NCI-H82 (cell line): ENCODE data around the gene CR1L.
A peak's percentile ranks its signal among the peaks of the same experiment; 100 is the strongest.
"Not testable (repeated sequence)": the region's sequence is repeated elsewhere in the genome, so short reads cannot be mapped to it uniquely, and the experiment has no call there.

Experiments
- DNase-seq: peaks from one replicate; lab custom pipeline; 2025; lab: John Stamatoyannopoulos, UW

The CR1L gene

DNA sequence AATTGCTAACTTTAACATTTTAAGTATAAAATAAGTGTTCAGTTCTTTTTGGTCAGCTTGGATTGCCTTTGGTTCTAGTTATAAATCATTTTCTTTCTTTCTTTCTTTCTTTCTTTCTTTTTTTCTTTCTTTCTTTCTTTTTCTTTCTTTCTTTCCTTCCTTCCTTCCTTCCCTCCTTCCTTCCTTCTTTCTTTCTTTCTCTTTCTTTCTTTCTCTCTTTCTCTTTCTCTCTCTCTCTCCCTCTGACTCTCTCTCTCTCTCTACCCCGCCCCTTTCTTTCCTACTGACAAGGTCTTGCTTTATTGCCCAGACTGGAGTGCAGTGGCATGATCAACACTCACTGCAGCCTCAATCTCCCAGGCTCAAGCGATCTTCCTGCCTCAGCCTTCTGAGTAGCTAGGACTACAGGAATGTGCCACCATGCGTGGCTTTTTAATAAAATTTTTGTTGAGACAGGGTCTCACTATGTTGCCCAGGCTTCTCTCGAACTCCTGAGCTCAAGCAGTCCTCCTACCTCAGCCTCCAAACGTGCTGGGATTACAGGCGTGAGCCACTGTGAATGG, 38.0 kb downstream of the CR1L start:
- DNase-seq, result not testable (repeated sequence)

- peak; percentile 67 for DNase-seq
These were observed 45.6 kb downstream of the CR1L start for GRCh38 chr1:207690551-207690950.

DNA sequence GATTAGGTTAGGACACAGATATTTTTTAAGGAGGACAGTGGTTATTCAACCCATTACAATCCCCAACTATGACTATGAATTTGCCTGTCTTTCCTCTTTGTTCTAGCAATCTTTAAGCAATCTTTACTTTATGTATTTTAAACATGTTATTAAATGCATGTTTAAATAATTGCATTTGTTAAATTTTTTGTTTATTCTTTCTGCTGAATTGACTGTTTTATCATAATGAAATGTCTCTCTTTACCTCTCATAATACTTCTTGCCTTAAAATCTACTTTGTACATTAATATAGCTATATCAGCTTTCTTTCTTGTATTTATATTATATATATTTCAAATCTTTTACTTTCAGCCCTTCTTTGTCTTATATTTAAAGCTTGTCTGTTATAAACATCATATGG, 46.1 kb downstream of the CR1L start:
- DNase-seq, result no peak

- DNase-seq, result no peak
These were observed 46.9 kb downstream of the CR1L start for GRCh38 chr1:207691841-207692240.

DNA sequence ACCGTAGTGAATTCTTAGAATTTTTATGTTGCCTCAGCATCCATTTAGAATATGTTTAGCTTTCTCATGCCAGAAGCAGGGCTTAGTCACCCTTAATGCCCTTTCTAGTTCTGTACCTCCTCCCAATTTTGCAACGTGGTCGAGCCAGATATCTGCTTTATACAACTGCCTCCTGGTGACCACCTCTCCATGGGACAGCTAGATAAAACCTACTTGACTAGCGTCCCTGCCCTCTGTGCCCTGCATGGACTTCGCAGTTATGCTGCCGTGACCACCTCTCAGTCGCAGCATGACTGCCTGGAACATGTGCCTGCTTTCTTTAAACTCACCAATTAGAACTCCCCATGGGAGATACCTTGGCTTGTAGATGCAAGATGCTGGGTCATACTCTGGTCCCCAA, 47.4 kb downstream of the CR1L start:
- not testable (repeated sequence) for DNase-seq

DNA sequence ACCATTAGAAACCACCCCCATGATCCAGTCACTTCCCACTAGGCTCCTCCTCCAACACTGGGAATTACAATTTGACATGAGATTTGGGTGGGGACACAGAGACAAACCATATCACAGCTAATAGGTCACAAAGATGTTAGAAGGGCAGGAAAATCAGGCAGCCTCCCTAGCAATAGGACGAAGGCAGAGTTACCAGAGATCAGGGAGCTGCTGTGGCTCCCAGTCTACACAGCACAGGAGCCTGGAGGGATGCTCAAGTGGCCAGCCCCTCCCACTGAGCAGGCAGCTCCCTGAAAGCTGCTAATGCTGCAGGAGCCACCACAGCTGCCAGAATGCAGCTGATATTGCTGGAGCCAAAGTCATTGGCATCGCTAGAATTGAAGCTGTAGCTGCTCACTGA, 51.0 kb downstream of the CR1L start:
- peak; percentile 29 for DNase-seq

GRCh38 chr1:207698822-207699483, 54.0 kb downstream of the CR1L start:
- DNase-seq, result peak; percentile 86

GRCh38 chr1:207702317-207702716, 57.4 kb downstream of the CR1L start:
- peak; percentile 38 for DNase-seq

DNA sequence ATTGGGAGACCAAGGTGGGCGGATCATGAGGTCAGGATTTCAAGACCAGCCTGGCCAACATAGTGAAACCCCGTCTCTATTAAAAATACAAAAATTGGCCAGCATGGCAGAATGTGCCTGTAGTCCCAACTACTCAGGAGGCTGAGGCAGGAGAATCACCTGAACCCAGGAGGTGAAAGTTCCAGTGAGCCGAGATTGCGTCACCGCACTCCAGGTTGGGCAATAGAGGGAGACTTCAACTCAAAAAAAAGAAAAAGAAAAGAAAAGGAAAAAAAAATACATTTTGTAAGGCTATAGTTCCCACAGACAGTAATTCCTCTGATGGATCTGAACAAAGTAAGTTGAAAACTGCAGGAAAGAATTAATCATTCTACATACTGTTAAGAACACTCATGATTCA, 58.8 kb downstream of the CR1L start:
- no peak for DNase-seq

DNA sequence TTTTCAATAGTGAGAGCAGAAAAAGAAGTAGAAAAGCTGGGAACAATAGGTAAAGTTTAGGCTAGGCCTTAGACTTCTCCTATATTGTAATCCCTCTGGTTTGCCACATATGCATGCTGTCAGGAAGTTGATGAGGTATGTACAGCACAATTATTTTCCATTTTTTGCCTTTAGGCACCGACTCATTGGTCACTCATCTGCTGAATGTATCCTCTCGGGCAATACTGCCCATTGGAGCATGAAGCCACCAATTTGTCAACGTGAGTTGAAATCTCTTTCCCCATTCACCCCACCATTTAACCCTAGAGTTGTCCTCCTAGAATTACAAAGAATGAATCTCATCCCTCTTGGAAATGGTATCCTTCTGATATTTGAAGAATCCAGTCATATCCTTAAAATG, 63.1 kb downstream of the CR1L start:
- not testable (repeated sequence) for DNase-seq

DNA sequence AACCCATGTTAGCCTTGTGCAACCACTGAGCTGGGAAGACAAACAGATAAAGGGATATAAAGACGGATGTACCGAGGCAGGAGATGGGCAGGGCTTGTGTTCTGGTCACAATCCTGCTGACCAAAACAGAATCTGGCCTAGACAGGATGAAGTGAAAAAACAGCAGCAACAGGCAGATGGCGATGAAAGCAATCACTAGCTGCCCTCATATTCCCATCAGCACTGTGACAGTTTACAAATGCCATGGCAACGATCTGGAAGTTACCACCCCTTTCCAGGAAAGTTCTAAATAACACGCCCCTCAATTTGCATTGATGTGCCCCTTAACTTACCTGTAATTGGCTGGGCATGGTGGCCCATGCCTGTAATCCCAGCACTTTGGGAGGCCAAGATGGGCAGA, 66.4 kb downstream of the CR1L start:
- peak; percentile 48 for DNase-seq

DNA sequence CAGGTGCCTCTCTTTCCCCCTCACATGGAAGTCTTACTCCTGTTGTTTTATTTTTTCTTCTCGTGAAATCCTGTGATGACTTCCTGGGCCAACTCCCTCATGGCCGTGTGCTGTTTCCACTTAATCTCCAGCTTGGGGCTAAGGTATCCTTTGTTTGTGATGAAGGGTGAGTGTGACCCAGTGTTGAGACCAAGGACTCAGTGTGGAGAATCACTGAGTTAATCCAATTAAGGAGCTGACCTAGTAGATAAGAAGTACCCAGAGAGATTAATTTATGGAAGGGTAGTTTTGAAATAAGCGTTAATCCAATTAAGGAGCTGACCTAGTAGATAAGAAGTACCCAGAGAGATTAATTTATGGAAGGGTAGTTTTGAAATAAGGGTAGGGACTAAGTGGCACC, 67.8 kb downstream of the CR1L start:
- DNase-seq, result peak; percentile 90

GRCh38 chr1:207713529-207713928, 68.6 kb downstream of the CR1L start:
- DNase-seq, result peak; percentile 39

GRCh38 chr1:207719234-207719633, 74.3 kb downstream of the CR1L start:
- DNase-seq, result no peak

- not testable (repeated sequence) for DNase-seq
These were observed 83.4 kb downstream of the CR1L start for GRCh38 chr1:207728200-207728858.

DNA sequence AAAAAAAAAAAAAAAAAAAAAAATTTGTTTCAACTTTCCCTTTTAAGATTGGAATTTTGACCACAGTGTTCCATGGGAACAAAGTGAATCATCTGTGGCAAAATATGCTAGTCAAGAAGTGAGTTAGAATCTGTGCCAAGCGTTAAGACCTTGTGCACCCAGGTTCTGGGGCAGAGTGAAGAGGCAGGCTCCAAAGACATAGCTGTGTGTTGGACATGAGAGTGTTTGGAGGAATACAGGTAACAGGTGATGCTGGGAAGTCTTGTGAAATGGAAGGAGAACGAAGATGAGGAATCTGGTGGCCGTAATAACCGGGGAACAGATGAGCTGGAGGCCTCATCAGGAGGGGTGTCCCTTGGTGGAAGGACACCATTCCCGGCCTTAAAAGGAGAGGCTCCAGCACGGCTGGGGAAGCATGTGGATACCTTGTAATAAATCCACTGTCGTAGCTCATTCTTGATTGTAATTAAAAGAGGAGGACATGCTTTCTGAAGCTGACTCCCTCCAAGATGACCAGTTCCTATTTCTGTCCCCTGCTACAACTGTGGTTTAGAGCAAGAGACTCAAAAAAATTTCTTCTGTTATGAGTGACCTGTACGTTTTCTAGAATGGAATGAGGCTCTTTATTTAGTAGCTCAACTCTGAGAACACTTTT, 92.7 kb downstream of the CR1L start:
- DNase-seq, result not testable (repeated sequence)

DNA sequence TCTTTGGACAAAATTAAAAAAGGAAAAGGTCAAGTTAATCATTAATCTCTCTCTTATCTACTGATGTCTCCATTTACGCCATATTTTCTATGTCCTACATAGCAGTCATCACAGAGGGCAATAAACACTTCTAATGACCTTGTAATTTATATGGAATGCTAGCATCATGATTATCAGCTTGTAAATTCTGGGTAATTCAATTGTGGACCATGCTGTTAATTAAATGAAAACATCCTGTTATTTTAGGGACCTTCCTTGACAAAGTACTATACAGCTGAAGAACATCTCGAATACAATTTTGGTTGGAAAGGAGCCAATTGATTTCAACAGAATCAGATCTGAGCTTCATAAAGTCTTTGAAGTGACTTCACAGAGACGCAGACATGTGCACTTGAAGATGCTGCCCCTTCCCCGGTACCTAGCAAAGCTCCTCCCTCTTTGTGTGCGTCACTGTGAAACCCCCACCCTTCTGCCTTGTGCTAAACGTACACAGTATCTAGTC, 93.3 kb downstream of the CR1L start:
- DNase-seq, result peak; percentile 29

- no peak for DNase-seq
These were observed 95.3 kb downstream of the CR1L start for GRCh38 chr1:207740207-207740606.

DNA sequence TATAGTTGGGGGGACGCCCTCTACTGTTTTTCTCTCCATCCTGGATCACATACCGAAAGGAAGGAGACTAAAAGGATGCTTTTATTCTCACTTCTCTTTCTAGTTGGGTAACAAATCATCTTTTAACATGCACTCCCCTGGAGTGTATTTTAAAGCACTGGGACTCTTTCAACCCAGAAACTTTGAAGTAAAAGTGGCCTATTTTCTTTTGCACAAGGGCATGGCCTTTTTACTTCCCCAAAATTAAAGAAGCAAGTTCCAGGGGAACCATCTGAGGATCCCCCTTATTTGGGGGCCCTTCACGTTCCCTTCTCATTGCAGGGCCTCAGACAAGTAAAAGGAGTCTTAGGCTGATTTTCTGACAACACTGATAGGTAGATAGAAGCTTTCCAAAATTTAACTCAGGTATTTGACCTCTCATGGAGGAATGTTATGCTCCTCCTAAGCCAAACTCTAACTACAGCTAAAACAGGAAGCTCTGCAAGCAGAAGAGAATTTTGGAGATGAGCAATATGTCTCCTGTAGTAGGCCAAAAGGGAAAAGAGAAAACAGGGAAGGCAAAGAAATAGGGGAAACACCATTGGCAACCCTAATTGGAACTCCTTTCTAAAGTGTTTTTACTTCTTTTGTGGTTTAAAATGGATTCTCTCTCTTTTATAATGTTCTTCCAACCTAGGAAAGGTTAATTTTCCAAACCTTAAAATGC, 98.1 kb downstream of the CR1L start:
- DNase-seq, result no peak

DNA sequence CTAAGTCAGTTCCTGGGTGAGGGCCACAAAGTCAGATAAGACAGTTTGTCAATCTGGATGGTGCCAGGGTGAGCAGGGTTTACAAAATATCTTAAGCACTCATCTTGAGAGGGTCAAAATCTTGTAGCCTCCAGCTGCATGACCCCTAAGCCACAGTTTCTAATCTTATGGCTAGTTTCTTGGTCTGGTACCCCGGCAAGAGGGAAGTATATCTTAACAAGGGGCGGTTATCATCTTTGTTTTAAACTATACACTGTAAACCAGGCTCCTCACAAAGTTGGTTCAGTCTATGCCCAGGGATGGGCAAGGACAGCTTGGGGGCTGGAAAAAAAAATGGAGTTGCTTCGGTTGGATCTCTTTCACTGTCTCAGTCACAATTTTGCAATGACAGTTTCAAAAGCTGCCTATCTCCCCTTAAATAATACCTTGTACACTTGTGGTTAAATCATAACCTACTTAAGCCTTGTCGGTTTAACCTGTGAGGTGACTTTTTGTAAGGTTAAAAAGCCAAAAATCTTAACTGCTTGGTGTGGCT, 99.1 kb downstream of the CR1L start:
- no peak for DNase-seq

GRCh38 chr1:207745285-207745684, 100.4 kb downstream of the CR1L start:
- DNase-seq, result no peak
